HT-29 (cell line): ENCODE measurements around the gene DENND5A. TPM values are rescaled to one million over a fixed set of nuclear protein-coding genes. Genes with fewer than 3 reads are reported as not detected.
"Not testable (repeated sequence)": the region's sequence is repeated elsewhere in the genome, so short reads cannot be mapped to it uniquely, and the experiment has no call there.

Experiments used
- DNase-seq: peaks from one replicate; pipeline ENCODE4 v3.0.0-alpha.2; 2015; ENCODE audit warnings: low spot score
- total RNA-seq: library from RNA; depleted of rRNA; stranded (reverse); fragments of >200 nt; shearing (Covaris generic); gene quantifications from 2 replicates; pipeline ENCODE4 v1.2.3, GENCODE V29; 2014

DENND5A gene
- total RNA-seq, 1 experiment from 2014 or later = 8.0 TPM

DNA sequence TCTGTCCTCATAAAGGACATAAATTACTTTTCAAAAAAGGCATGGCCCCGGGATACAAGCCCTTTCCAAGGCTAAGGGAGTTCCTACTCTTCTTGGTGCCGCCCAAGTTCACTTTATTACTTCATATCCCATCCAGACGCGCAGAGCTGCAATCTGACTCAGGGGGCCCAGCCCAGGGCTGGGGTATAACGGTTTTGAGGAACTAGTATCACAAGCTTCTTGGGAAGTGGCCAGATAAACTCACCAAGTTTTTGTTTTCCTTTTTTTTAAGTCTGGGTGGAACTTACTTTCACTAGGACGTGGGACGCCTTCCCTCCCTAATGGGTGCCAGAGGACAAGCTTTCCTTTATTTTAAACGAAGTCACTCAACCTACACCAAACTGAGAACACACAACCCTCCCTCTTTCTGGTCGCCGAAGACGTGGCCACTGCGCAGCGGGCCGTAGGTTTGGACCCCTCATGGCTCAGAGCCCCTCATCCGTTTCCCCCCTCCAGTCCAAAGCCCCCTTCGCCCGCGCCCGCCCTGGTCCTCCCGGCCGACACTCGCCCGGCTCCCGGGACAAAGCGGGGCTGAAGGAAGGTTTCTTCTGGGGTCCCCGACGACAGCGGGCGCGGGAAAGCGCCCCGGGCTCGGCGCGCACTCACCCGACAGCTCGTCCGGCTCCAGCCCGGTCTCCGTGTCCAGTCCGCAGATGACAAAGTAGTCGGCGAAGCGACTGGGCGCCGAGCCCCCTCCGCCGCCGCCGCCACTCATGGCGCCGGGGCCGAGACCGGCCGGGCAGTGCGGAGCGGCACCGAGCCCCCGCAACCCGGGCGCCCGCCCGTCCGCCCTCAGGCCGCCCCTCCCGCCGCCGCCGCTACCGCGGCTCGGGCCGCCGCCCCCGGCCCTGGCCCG lies 587 bp downstream of the DENND5A start:
- no peak for DNase-seq

DNA sequence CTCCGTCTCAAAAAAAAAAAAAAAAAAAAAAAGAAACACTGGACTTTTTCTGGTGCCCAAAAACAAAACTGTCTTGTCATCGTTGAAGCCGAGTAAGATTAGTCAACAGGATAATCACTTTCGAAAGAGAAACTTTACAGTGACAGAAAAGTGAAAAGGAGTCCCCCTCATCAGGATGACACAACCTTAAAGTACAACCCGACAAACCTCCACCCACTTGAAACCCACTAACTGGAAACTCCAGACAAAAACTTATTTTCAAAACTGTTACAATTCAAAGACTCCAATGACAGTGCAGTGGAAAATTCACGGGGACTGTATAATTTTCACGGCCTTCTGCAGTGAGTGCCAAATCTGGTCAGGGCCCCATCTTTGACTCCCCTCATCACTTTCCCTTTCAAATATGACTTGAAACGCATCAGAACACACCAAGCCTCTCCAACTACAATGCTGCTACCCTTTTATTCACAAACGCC lies 1.3 kb downstream of the DENND5A start:
- DNase-seq = no peak

GRCh38 chr11:9260838-9261146 lies 4.4 kb downstream of the DENND5A start:
- not testable (repeated sequence) for DNase-seq

DNA sequence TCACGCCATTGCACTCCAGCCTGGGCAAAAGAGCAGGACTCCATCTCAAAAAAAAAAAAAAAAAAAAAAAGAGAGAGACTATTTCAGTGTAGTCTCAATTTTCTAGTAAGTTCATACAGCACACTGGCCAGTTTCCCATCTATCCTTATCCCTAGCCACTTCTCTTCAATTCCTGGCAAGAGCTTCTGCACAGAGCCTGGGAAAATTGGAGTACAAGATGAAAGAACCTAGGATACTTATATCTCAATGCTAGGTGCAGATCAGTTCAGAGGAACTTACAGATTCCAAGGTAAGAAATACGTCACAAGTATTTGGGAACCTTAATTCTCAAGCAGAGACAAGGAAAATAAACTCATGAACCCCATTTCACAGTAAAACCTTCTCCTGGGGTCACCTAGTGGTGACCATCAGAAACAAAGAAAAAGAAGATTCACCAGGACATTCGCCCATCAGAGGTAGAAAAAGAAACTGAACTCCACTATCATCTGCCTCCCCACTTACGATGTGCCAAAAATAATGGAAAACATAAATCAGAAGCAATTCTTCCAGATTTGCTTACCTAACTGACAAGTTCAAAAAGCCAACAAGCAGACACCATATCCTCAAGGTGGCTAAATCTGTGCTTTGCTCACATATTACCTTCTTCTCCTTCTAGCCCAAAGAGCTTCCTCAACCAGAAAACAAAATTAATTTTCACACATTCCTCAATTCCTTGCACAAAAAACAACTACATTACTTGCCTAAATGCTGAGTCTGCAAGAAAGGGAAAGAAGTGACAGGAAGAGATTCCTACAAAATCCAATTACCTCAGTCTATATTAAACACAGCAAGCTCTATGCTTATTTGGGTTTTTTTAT lies 4.9 kb downstream of the DENND5A start:
- DNase-seq = no peak

DNA sequence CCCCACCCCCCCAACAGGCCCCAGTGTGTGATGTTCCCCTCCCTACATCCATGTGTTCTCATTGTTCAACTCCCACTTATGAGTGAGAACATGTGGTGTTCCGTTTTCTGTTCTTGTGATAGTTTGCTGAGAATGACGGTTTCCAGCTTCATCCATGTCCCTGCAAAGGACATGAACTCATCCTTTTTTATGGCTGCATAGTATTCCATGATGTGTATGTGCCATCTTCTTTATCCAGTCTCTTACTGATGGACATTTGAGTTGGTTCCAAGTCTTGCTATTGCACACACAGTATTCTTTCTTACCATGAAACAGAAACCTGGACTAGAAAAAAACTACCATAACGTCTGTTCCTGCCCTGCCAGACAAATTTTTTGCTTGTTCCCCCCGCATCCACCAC lies 6.9 kb downstream of the DENND5A start:
- DNase-seq = not testable (repeated sequence)

DNA sequence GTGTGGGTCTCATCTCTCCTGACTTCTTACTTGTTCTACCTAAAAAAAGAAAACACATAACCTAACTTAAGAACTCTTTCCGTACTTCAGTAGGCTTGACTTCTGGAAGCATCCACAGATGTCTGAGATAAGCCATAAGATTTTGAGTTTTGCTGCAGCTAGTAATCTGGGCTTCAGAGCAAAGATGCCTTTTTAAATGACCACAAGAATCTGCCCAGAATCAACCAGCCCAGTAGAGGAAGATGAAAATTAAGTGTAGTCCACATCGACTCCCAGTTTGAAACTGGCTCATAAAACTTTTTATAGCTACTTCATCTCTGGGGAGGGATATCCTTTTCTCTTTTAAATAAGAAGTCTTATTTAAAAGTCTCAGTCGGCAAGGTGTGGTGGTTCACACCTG lies 10.7 kb downstream of the DENND5A start:
- no peak for DNase-seq

DNA sequence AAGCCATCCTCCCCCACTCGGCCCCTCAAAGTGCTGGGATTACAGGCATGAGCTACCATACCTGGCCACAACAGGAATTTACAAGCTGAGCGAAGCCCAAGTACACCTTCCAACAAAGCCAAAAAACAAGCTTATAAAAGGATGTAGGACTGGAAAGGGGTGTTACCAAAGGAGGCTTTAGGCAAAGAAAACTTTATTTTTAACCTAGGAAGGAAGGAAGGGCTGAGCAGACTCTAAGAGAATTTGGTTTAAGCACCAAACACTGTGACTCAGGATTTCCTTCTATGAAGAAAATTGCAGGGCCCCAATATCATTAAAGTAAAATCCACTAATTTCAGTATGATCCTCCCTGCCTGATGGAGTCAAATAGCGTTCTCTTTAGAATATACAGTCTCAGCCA lies 12.1 kb downstream of the DENND5A start:
- DNase-seq = no peak

- no peak for DNase-seq
Measured at GRCh38 chr11:9251311-9251710, 13.8 kb downstream of the DENND5A start.

DNA sequence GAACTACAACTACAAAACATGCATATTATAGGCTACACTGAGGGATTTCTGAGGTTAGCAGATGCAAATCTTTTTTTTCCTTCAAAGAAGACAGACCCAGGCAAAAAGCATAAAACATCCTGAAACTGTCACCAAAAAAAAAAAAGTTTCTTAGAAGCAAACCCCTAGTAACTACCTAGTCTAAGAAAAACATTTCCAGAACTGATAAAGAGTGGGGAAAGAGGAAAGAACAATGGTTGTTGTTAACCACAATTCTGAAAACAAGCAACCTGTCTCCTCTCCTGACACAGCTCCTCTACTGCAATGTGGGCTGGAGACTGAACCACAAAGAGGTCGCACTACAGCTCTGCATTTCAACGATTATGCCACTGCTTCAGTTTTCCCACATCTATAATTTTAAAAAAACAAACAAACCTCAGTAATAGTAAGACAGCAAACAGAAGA lies 15.0 kb downstream of the DENND5A start:
- DNase-seq = no peak

DNA sequence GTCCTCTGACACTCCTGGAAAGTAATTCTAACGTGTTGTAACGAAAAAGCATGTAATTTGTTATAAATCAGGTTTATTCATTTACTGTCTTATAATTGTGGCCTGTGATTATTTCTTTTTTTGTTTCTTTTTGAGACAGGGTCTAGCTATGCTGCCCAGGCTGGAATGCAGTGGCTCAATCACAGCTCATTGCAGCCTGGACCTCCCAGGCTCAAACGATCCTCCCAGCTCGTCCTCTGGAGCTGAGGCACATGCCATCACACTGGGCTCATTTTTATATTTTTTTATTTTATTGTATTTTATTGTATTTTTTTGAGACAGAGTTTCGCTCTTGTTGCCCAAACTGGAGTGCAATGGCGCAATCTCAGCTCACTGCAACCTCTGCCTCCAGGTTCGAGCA lies 15.9 kb downstream of the DENND5A start:
- DNase-seq = no peak

GRCh38 chr11:9247863-9248262 lies 17.3 kb downstream of the DENND5A start:
- no peak for DNase-seq

- DNase-seq = not testable (repeated sequence)
Measured at GRCh38 chr11:9236242-9236641, 28.9 kb downstream of the DENND5A start.

DNA sequence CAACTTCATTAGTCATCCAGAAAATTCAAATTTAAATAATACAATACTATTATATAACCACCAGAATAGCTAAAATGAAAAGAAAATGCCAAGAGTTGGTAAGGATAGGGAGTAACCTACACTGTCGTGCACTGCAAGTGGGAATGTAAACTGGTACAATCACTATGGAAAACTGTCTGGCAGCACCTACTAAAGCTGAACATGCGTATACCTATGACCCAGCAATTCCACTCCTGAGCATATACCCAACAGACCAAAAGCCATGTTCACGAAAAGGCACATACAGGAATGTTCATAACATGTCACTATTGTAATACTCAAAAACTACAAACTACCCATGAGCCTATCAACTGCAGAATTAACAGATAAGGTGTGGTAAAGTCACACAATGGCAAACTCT lies 32.7 kb downstream of the DENND5A start:
- DNase-seq = no peak

GRCh38 chr11:9231848-9232177 lies 33.3 kb downstream of the DENND5A start:
- DNase-seq = no peak

- no peak for DNase-seq
Measured at GRCh38 chr11:9230296-9230695, 34.9 kb downstream of the DENND5A start.

- no peak for DNase-seq
Measured at GRCh38 chr11:9228091-9228490, 37.1 kb downstream of the DENND5A start.

DNA sequence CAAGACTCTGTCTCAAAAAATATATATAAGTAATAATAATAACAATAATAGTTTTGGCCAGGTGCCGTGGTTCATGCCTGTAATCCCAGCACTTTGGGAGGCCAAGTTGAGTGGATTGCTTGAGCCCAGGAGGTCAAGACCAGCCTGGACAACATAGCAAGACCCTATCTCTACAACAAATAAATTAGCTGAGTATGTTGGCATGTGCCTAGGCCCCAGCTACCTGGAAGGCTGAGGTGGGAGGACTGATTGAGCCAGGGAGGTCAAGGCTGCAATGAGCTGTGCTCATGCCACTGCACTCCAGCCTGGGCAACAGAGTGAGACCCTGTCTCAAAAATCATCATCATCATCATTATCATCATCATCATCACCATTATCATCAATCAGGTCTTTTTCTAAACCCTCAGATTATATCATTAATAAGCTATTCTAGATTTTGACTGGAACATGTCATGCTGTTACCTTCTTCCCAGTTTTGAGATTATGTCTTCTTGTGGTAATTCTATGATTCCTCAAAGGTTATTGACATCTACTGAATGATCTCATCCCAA lies 39.3 kb downstream of the DENND5A start:
- DNase-seq = no peak

DNA sequence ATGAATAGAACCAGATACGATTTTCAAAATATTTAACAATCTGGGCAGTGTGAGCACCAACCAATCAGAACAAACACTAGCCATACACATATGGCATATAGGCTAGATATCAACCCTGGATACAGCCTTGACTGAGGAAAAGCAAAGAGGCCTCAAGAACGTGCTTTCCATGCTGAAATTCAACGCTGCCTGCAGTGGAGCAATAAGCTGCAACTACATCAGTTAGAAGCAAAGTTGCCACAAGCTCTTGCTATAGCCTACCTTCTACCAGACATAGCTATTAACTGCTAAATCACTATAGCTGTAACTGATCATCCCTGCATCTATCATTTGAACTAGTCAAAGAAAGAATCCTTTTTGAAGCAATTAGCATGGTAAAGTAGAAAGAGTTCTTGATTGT lies 42.5 kb downstream of the DENND5A start:
- DNase-seq = no peak

GRCh38 chr11:9220853-9221252 lies 44.3 kb downstream of the DENND5A start:
- not testable (repeated sequence) for DNase-seq

DNA sequence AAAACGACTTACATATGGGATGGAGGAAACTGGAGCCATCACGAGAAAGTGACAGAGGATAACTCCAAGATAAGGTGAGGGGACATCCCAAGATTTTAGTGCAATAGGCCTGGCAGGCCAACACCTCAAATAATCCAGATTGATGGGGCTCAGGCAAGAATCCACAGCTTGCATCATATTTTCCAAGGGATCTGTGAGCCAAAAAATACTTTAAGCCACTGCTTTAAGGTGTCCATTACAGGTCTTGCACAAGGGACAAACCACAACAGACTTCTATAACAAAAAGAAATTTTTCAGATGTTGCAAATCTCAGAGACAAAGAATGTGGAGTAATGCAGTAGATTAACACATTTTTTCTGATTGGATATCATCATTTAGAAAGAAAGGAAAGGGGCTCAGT lies 45.6 kb downstream of the DENND5A start:
- DNase-seq = no peak

DNA sequence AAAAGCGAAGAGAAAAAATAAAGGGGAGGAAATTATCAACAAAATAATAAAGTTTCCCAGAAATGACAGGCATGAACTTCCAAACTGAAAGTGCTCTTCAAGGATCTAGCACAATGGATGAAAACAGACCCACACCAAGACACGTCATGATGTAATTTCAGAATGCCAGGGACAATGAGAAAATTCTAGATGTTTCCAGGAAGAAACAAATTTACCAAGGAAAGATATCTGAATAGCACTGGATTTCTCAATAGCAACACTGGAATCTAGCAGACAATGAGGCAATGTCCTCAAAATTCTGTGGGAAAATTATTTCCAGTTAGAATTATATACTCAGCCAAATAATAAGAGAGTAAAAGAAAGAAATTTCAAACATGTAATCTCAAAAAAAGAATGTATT lies 46.0 kb downstream of the DENND5A start:
- no peak for DNase-seq

GRCh38 chr11:9214765-9215164 lies 50.4 kb downstream of the DENND5A start:
- DNase-seq = no peak
